ENCODE results near the gene SPINT3. TPM values are rescaled to one million over a fixed set of nuclear protein-coding genes. Genes with fewer than 3 reads are reported as not detected.
A peak's percentile ranks its signal among the peaks of the same experiment; 100 is the strongest.

Gene SPINT3, protein sequence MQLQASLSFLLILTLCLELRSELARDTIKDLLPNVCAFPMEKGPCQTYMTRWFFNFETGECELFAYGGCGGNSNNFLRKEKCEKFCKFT
- total RNA-seq, result not detected
- not detected for total RNA-seq (2013)
- 0 reads per million in 29 experiments for total RNA-seq

DNA sequence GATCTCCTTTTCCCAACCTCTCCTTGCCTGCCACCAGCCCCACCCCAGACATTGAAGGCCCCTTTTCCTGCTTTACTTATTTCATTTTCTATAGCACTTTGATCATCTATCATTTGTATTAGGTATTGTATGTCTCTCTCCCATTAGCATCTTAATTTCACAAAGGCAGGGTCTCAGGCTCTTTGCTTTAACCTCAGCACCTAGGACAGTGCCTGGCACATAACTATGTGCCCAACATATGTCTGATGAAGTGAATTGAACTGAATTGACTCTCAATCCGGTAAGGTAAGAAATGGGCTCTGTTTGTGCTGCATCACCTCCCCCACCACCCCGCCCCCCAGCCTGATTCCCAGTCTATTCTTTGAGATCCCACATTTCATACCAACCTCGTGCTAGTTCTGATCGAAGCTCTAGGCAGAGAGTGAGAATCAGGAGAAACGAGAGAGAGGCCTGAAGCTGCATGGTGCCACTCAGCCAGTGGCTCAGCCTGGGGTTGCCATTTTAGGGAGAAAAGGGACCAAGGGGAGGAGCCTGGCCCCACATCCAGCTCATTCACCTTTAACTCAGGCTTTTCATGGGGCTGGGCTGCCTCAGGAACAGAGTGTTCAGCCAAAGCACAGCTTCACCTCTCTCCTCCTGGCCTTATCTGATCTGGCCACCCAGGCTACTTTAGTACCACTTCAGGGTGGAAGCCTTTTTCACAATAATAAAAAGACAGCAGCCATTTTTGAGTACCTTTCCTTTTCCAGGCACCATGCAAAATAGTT lies at the start of gene SPINT3:
Gene SPINT3 (minus strand): TSS at position 476 of the 767 bp plus-strand sequence. CDS start 14 bp downstream, at position 462.
- CTCF ChIA-PET, result no interaction called here
- DNase-seq (no peak), ATAC-seq (replicated peaks in 1 of 4) (no peak)
- H3K27ac Mint-ChIP-seq, result no peak within 1 kb of the TSS
- no peaks in the 10 kb centered on the region for H3K4me1 Mint-ChIP-seq
- H3K27ac ChIP-seq (ENCODE audit: low read length), result no peak within 1 kb of the TSS
- no peaks in the 10 kb centered on the region for H3K9me3 ChIP-seq
- peaks cover 23 to 49% of the 10 kb centered on the region in 2 donors for H3K27me3 Mint-ChIP-seq
- H3K27me3 ChIP-seq (replicated peaks in 1 of 2; ENCODE audit: control insufficient read depth in 2 of 2, extremely low read depth in 1 of 2, insufficient read depth in 2 of 2, low read length in 1 of 2), result peaks cover 0 to 5% of the 10 kb centered on the region in 2 experiments
- no peak within 1 kb of the TSS for H3K4me3 ChIP-seq (ENCODE audit: control insufficient read depth in 1 of 2, extremely low read depth in 1 of 2, low read length in 1 of 2)
- no peak within 1 kb of the TSS for H3K4me3 Mint-ChIP-seq
- no peaks in the 10 kb centered on the region for H3K36me3 ChIP-seq (ENCODE audit: control insufficient read depth in 2 of 2, extremely low read depth in 1 of 2, insufficient read depth in 1 of 2, low read length in 1 of 2)
- no peaks in the 10 kb centered on the region for H3K36me3 Mint-ChIP-seq
- H3K4me1 ChIP-seq (ENCODE audit: control insufficient read depth in 1 of 2, extremely low read depth in 1 of 2, insufficient read depth in 2 of 2, low read length in 2 of 2), result no peaks in the 10 kb centered on the region
- no CpG with 5 or more reads among the region's 5 CpGs for WGBS (ENCODE audit: insufficient coverage)
- POLR2A ChIA-PET, result no interaction called here
- peaks cover 0 to 6% (median 0%) of the 10 kb centered on the region in 3 donors for H3K9me3 Mint-ChIP-seq

DNA sequence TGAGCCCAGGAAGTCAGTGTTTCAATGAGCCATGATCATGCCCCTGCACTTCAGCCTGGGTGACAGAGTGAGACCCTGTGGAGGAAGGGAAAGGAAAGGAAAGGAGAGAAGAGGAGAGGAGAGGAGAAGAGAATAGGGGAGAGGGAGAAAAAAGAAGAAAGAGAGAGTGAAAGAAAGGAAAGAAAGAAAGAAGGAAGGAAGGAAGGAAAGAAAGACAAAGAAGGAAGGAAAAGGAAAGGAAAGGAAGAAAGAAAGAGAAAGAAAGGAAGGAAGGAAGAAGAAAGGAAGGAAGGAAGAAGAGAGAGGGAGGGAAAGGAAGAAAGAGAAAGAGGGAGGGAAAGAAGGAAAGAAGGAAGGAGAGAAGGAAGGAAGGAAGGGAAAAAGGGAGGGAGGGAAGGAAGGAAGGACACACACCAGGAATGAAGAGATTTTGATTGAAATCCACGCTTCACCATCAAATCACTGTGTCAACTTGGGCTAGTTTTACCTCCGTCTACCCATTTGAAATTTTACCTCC lies 49.4 kb upstream of the SPINT3 start:
- H3K4me1 ChIP-seq (ENCODE audit: control insufficient read depth in 1 of 2, extremely low read depth in 1 of 2, insufficient read depth in 2 of 2, low read length in 2 of 2), result no peaks in the 10 kb centered on the region
- no peak for ATAC-seq (replicated peaks in 1 of 4)
- H3K9me3 Mint-ChIP-seq, result peaks cover 0 to 3% (median 3%) of the 10 kb centered on the region in 3 donors
- no peaks in the 10 kb centered on the region for H3K36me3 Mint-ChIP-seq
- CTCF ChIA-PET, result no interaction called here
- no peaks in the 10 kb centered on the region for H3K4me1 Mint-ChIP-seq
- H3K9me3 ChIP-seq, result no peaks in the 10 kb centered on the region
- H3K4me3 ChIP-seq (ENCODE audit: control insufficient read depth in 1 of 2, extremely low read depth in 1 of 2, low read length in 1 of 2), result no peak overlapping the region
- POLR2A ChIA-PET, result no interaction called here
- H3K27me3 ChIP-seq (replicated peaks in 1 of 2; ENCODE audit: control insufficient read depth in 2 of 2, extremely low read depth in 1 of 2, insufficient read depth in 2 of 2, low read length in 1 of 2), result peaks cover 4 to 8% of the 10 kb centered on the region in 2 experiments
- WGBS (ENCODE audit: insufficient coverage), result no CpG with 5 or more reads among the region's 2 CpGs
- no peaks in the 10 kb centered on the region for H3K36me3 ChIP-seq (ENCODE audit: control insufficient read depth in 2 of 2, extremely low read depth in 1 of 2, insufficient read depth in 1 of 2, low read length in 1 of 2)
- no peak overlapping the region for H3K4me3 Mint-ChIP-seq
- H3K27me3 Mint-ChIP-seq, result peaks cover 29 to 34% of the 10 kb centered on the region in 2 donors
- DNase-seq, result no peak
- no peak overlapping the region for H3K27ac ChIP-seq (ENCODE audit: low read length)
- H3K27ac Mint-ChIP-seq, result no peak overlapping the region

DNA sequence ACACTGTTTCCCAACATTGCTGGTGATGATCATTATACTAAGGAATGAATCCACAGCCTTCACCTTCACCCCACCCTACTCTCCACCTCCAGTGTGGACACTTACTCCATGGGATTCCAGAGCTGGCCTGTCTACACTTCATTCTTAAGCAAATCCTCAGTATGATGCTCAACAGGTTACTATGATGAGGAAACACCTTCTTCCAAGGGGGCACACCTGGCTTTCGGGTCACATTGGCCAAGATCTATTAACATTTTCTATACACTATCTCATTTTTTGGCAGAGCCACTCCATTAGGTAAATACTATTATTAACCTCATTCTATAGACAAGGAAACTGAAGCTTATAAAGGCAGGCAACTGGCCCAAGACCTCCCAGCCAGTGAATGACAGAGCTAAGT lies 39.8 kb upstream of the SPINT3 start:
- no peak for DNase-seq
- Histone ChIP-seq H3K27ac (ENCODE audit: low read length) (no peak overlapping the region), H3K4me1 (ENCODE audit: control insufficient read depth in 1 of 2, extremely low read depth in 1 of 2, insufficient read depth in 2 of 2, low read length in 2 of 2) (no peaks in the 10 kb centered on the region), H3K36me3 (ENCODE audit: control insufficient read depth in 2 of 2, extremely low read depth in 1 of 2, insufficient read depth in 1 of 2, low read length in 1 of 2) (no peaks in the 10 kb centered on the region), H3K9me3 (no peaks in the 10 kb centered on the region), H3K4me3 (ENCODE audit: control insufficient read depth in 1 of 2, extremely low read depth in 1 of 2, low read length in 1 of 2) (no peak overlapping the region), H3K27me3 (replicated peaks in 1 of 2; ENCODE audit: control insufficient read depth in 2 of 2, extremely low read depth in 1 of 2, insufficient read depth in 2 of 2, low read length in 1 of 2) (peaks cover 0 to 4% of the 10 kb centered on the region in 2 experiments)
- ChIA-PET POLR2A (no interaction called here), CTCF (no interaction called here)
- peaks cover 0 to 4% (median 0%) of the 10 kb centered on the region in 3 donors for H3K9me3 Mint-ChIP-seq
- H3K4me1 Mint-ChIP-seq, result no peaks in the 10 kb centered on the region
- H3K4me3 Mint-ChIP-seq, result no peak overlapping the region
- H3K27me3 Mint-ChIP-seq, result peaks cover 26 to 27% of the 10 kb centered on the region in 2 donors
- no peak for ATAC-seq (replicated peaks in 1 of 4)
- H3K27ac Mint-ChIP-seq, result no peak overlapping the region
- no peaks in the 10 kb centered on the region for H3K36me3 Mint-ChIP-seq
- WGBS (ENCODE audit: insufficient coverage), result 80% methylated on average over 1 of the region's 1 CpG

DNA sequence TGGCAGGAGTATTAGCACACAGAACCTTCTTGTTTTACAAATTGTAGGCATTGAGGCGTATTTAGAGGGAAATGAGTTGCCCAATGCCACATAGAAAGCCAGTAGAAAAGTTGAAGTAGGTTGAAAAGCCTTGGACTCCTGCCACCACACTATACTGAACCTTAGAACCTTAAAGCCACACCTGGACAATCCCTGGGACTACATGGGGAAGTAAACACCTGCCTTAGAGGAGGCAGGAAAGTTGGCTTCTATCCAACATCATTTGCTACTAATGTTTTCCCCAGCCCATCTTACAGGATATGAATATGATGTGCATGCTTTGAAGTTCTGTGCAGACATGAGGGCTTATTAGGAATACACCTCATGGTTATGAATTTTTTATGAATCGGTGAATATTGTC lies 37.0 kb upstream of the SPINT3 start:
- no peak overlapping the region for H3K4me3 Mint-ChIP-seq

DNA sequence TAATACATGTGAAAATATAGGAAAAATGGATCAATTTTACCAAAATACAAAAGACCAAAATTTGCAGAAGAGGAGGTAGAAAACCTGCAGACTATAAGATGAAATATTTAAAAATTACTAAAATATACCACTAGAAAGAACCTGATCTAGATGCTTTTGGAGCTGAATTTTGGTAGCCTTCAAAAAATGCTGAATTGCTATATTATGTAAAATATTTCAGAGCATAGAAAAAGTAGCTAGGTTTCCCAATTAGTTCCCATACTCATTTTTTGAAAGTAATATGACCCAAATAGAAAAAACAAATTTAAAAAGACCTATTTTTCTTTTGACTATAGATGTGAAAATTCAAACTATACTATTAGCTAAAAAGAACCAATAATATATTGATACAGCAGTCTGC lies 35.3 kb upstream of the SPINT3 start:
- Mint-ChIP-seq H3K4me3 (no peak overlapping the region), H3K36me3 (no peaks in the 10 kb centered on the region), H3K27me3 (peaks cover 24 to 33% of the 10 kb centered on the region in 2 donors), H3K9me3 (peaks cover 0 to 5% (median 0%) of the 10 kb centered on the region in 3 donors), H3K4me1 (no peaks in the 10 kb centered on the region), H3K27ac (no peak overlapping the region)
- Histone ChIP-seq H3K36me3 (ENCODE audit: control insufficient read depth in 2 of 2, extremely low read depth in 1 of 2, insufficient read depth in 1 of 2, low read length in 1 of 2) (no peaks in the 10 kb centered on the region), H3K4me3 (ENCODE audit: control insufficient read depth in 1 of 2, extremely low read depth in 1 of 2, low read length in 1 of 2) (no peak overlapping the region), H3K9me3 (no peaks in the 10 kb centered on the region), H3K27ac (ENCODE audit: low read length) (no peak overlapping the region), H3K4me1 (ENCODE audit: control insufficient read depth in 1 of 2, extremely low read depth in 1 of 2, insufficient read depth in 2 of 2, low read length in 2 of 2) (no peaks in the 10 kb centered on the region), H3K27me3 (replicated peaks in 1 of 2; ENCODE audit: control insufficient read depth in 2 of 2, extremely low read depth in 1 of 2, insufficient read depth in 2 of 2, low read length in 1 of 2) (peaks cover 0 to 2% of the 10 kb centered on the region in 2 experiments)
- POLR2A ChIA-PET, result interaction anchor here in 1 of 2 donors (0.6 kb wide), 1 partner anchor 27 kb away, joined by 3 read pairs; no protein-coding TSS in a partner anchor
- CTCF ChIA-PET, result no interaction called here
- ATAC-seq (replicated peaks in 1 of 4) (no peak), DNase-seq (no peak)

More for the DNA sequence above, 37.0 kb upstream of the SPINT3 start:
- Histone ChIP-seq H3K27ac (ENCODE audit: low read length) (no peak overlapping the region), H3K4me1 (ENCODE audit: control insufficient read depth in 1 of 2, extremely low read depth in 1 of 2, insufficient read depth in 2 of 2, low read length in 2 of 2) (no peaks in the 10 kb centered on the region), H3K27me3 (replicated peaks in 1 of 2; ENCODE audit: control insufficient read depth in 2 of 2, extremely low read depth in 1 of 2, insufficient read depth in 2 of 2, low read length in 1 of 2) (peaks cover 0 to 4% of the 10 kb centered on the region in 2 experiments), H3K9me3 (no peaks in the 10 kb centered on the region), H3K36me3 (ENCODE audit: control insufficient read depth in 2 of 2, extremely low read depth in 1 of 2, insufficient read depth in 1 of 2, low read length in 1 of 2) (no peaks in the 10 kb centered on the region), H3K4me3 (ENCODE audit: control insufficient read depth in 1 of 2, extremely low read depth in 1 of 2, low read length in 1 of 2) (no peak overlapping the region)
- ATAC-seq (replicated peaks in 1 of 4) (no peak), DNase-seq (no peak)
- H3K36me3 Mint-ChIP-seq, result no peaks in the 10 kb centered on the region
- ChIA-PET POLR2A (no interaction called here), CTCF (no interaction called here)
- H3K4me1 Mint-ChIP-seq, result no peaks in the 10 kb centered on the region
- WGBS (ENCODE audit: insufficient coverage), result 73% methylated on average over 1 of the region's 2 CpGs
- H3K27ac Mint-ChIP-seq, result peak overlapping the region in 1 of 2 donors; percentile 20
- H3K9me3 Mint-ChIP-seq, result peaks cover 0 to 5% (median 0%) of the 10 kb centered on the region in 3 donors
- H3K27me3 Mint-ChIP-seq, result peaks cover 26 to 33% of the 10 kb centered on the region in 2 donors

DNA sequence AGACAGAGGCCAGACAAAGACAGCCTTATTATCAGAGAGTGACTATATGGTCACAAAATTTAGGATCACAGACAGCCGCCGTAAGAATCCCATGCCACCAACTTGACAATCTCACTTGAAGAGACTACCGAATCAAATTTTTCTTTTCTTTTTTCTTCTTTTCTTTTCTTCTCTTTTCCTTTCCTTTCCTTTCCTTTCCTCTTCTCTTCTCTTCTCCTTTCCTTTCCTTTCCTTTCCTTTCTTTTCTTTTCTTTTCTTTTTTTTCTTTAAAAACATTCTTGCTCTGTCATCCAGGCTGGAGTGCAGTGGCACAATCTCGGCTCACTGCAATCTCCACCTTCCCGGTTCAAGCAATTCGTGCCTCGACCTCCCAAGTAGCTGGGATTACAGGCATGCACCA lies 33.0 kb upstream of the SPINT3 start:
- Mint-ChIP-seq H3K36me3 (no peaks in the 10 kb centered on the region), H3K4me3 (no peak overlapping the region), H3K9me3 (peaks cover 0 to 5% (median 0%) of the 10 kb centered on the region in 3 donors), H3K27me3 (peaks cover 29 to 37% of the 10 kb centered on the region in 2 donors), H3K27ac (no peak overlapping the region), H3K4me1 (no peaks in the 10 kb centered on the region)
- DNase-seq (no peak), ATAC-seq (replicated peaks in 1 of 4) (no peak)
- WGBS (ENCODE audit: insufficient coverage), result 97% methylated on average over 3 of the region's 7 CpGs
- CTCF ChIA-PET, result no interaction called here
- POLR2A ChIA-PET, result no interaction called here
- Histone ChIP-seq H3K36me3 (ENCODE audit: control insufficient read depth in 2 of 2, extremely low read depth in 1 of 2, insufficient read depth in 1 of 2, low read length in 1 of 2) (no peaks in the 10 kb centered on the region), H3K4me3 (ENCODE audit: control insufficient read depth in 1 of 2, extremely low read depth in 1 of 2, low read length in 1 of 2) (no peak overlapping the region), H3K9me3 (no peaks in the 10 kb centered on the region), H3K4me1 (ENCODE audit: control insufficient read depth in 1 of 2, extremely low read depth in 1 of 2, insufficient read depth in 2 of 2, low read length in 2 of 2) (no peaks in the 10 kb centered on the region), H3K27ac (ENCODE audit: low read length) (no peak overlapping the region), H3K27me3 (replicated peaks in 1 of 2; ENCODE audit: control insufficient read depth in 2 of 2, extremely low read depth in 1 of 2, insufficient read depth in 2 of 2, low read length in 1 of 2) (peaks cover 0 to 2% of the 10 kb centered on the region in 2 experiments)

Data from T-cell (primary cell).